ENCODE measurements around the gene TTBK1.

DNA sequence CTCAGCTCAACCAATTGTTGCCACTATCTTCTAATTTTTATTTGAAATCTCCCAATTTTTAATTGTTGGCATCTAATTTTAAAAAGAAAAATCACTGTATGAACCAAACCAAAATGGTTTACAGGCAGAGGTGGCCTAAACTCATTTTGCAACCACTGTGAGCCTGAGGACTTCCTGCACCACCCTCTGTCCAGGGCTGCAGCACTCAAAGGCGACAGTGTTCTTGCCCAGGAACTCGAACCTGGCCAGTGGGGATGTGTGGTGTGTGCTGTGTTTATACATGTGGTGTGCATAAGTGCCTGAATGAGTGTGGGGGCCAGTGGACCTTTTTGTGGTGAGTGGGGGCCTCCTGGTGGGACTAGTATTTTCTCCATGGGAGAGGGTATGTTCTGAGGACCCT is 30.4 kb downstream of the TTBK1 start:
- TF ChIP-seq POLR2A (IDR thresholded peaks at IDR 0.05; ENCODE audit: low read depth, low read length) = no peak
- no peak for TF ChIP-seq TAF1 (IDR thresholded peaks at IDR 0.05; ENCODE audit: borderline replicate concordance, low read depth, low read length)
- TF ChIP-seq POLR2AphosphoS5 (IDR thresholded peaks at IDR 0.05; ENCODE audit: low read depth, low read length) = no peak

Measured in GM12892 (cell line).